Stimulated activated CD8-positive, alpha-beta memory T cell treated with anti-CD3 and anti-CD28 coated beads, Interleukin-12 subunit alpha, Interleukin-12 subunit beta, amount 100 ng/mL, for 24 hours (primary cell): ENCODE results near the gene FDXR.
"Not testable (repeated sequence)": the region's sequence is repeated elsewhere in the genome, so short reads cannot be mapped to it uniquely, and the experiment has no call there.

ENCODE experiments used
- DNase-seq: peaks from one replicate; pipeline ENCODE4 v3.0.0-alpha.2; 2020; ENCODE audit errors: extremely low read depth

The FDXR gene

DNA sequence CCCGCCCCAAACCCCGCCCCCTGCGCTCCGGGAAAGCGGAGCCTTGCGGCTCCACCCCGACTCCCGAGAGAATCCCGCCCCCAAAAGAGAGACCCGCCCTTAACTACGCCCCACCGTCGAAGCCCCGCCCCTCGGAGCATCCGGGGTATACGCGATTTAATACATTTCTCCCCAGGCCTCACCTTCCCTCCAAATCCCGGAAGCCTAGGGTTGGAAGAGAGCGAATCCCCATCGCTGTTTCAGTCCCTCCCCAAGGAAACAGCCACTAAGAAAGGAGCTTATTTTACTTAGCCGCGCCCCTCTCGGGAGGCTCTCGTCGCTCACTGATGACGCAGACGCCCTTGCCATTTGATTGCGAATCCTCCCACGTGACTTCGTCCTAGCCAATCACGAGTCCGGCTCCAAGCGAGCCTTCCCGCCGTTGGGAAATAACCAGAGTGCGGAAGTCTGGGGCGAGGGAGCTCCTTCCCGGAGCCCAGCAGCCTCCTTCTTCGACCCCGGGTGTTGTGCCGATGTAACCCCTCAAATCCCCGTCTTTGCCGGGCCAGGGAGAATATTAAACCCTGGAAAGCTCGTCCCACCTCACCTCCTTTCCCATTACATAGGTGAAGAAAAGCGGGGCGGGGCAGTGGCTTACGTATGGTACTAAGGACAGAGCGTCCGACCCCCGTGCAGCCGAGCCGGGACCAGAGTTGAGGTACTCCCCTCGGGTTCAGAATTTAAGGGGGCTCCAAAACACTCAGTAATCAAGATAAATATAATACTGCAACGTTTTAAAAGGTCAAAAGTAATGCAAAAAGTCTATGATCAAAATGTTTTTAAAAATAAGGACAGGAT, 461 bp upstream of the FDXR start:
- DNase-seq, result peak; percentile 94

DNA sequence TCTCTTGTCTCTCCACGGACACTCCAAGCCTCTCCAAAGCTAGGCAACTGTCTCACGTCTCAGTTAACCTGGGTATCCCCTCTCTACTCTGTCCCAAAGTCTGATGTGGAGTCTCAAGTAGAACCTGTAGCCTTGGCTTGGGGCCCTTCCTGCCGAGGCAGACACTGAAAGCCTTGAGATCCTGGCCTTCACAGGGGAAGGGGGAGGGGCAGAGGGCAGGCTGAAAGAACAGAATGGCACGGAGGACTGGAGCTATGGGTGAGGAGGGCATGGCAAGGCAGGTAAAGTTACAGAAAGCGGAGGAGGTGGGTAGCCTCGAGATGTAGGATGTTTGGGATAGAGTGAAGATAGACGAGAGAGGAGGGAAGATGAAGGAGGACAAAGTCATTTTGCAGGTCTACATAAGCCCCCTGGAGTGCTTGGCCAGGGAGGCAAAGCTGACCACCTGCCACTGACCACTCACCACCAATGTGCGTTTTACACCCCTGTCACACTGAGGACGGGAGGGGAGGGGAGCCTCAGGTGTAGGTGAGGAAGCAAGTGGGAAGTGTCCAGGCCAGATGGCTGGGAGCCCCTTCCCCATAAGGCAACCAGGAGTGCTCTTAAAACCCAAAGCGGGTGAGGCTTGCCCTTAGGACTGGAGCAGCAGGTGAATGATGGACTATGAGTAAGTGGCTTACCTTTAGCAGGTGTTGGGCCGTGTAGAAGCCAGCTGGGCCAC, 1.3 kb downstream of the FDXR start:
- no peak for DNase-seq

DNA sequence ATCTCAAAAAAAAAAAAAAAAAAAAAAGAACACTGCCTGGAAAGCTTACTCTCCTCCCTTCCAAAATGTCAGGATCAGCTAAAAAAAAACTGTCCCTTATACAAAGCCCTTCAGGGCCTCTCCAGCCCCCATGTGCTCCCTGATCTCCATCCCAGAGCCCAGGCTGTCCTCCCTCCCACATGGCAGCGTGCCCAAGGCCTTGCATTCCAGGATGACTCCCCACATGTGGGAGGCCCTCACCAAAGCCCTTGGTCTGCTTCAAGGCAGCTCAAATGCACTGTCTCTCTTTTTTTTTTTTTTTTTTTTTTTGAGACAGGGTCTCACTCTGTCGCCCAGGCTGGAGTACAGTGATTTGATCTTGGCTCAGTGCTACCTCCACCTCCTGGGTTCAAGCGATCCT, 2.3 kb downstream of the FDXR start:
- no peak for DNase-seq

DNA sequence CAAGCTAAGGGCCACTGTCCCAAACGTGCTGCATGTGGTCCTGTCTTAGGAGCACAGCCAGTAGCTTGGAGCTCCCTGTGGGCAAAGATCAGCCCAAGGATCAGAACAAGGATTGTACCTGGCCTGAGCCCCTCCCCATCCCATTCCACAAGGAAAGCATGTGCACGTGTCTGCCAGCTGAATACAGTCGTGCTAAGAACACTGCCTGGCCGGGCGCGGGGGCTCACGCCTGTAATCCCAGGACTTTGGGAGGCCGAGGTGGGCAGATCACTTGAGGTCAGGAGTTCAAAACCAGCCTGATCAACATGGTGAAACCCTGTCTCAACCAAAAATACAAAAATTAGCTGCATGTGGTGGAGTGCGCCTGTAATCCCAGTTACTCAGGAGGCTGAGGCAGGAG, 2.8 kb downstream of the FDXR start:
- not testable (repeated sequence) for DNase-seq

DNA sequence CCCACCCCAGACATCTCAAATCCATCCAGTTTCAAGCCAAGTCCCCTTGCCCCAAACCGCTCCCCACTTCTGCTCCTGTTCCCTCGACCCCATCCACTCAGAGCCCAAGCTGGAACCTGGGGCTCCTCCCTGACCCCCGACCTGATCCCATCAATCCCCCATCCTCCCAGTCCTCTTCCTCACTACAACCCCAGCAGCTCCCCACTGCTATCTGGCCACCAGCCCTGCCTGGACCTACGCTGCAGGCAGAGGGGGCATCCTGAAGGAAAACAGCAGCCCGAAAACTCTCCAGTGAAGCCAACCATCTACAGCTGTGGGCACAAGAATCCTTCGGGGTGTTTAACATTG, 3.9 kb downstream of the FDXR start:
- no peak for DNase-seq

DNA sequence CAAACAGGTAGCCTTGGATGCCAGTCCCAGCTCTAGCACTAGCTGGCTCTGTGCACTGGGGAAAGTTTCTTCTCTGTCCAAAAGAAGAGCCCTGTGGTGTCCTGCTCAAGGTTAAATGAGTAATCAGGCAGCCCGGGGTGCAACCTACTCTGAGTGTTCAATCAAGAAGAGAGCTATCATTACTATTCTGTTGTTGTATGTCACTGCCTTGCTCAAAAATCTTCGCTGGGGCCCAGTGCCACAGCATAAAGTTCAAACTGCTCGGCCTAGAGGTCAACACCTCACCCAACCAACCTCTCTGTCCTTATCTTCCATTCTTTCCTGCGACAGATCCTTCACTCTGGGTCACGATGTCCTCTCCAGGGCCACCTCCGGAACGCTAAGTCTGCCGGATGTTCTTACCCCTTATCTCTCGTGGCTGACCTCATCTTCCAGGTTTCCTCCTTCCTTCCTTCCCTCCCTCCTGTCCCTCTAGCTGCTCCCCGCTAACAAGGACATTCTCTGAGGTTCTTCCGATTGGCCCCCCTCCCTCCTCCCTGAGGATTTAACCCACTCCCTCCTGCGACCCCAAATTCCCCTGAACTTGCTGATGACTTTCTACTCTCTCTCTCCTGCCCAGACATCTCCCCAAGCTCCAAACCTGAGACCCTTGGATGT, 4.4 kb downstream of the FDXR start:
- DNase-seq, result no peak

DNA sequence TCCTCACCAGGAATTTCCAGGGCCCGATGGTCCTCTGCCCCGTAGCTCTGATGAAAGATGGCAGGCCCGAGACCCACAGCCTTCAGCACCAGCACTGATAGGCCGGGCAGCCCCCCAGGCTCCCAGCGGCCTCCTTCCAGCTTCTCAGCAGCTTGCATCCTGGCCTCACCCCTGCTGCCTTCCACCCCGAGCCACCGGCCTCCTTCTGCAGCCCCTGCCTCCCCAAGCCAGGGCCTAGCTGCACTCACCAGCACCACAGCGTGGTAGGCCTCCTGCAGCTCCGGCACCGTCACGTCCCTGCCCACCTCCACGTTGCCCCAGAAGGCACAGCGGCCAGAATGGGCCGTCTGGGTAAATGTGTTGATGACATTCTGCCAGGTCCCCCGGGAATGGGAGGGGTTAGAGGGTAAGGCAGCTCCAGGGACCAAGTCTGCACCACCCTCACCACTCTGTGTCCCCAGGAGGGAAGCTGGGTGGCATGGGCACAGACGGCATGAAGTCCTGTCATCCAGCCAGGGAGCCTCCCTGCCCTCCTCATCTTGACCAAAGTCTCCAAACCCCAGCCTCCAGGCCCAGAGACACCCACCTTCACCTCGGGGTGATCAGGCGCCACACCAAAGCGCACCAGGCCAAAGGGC, 6.5 kb downstream of the FDXR start:
- no peak for DNase-seq

DNA sequence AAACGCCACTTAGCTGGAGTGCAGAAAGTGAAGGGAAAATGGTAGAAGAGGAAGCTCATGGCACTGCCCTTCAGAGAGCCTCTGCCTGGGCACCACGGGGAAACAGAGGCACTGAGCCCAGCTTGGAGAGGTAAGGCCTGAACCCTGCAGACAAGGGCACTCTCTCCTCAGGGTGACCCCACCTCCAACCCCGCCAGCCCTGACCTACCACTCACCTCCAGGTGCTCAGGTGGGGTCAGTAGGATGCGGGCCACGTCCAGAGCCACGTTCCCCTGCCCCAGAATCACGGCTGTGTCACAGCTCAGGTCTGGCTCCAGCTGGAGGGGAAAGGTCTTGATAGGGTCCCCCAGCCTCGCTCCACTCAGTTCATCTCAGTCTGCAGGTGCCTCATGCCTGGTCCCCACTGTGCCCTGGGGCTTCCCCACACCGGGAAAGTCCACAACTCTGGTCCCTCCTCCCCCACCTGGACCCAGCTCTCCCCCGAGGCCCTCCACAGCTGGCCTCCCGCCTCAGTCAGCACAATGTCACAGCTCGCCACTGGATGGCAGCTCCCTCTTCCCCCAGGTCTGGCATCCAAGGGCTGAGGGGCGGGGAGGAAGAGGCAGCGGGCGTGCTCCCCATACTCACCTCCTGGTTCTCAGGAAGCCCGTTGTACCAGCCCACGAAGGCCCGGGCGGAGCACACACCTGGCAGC, 7.1 kb downstream of the FDXR start:
- no peak for DNase-seq

DNA sequence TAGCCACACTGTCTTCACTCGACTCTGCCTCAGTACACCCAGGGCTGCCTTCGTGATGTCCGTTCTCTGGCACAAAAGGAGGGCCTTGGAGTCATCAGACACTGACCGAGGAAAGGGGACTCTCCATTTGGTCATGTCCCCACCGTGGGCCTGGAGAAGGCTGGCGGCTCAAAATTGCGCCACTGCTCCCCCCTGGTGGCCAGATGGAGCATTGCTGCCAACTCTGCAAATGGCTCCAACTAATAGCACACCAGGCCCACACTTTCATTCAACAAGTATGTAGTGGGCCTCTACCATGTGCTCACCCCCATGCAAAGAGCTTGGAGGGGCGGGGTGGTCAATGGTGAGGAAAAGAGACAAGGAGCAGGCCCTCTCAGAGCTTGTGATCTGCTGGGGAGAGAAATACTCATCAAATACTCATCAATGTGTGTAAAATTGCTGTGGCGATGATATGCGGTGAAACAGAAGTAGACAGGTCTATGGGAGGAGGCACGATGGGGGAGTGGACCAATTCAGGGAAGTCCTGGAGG, 7.9 kb downstream of the FDXR start:
- peak; percentile 27 for DNase-seq

DNA sequence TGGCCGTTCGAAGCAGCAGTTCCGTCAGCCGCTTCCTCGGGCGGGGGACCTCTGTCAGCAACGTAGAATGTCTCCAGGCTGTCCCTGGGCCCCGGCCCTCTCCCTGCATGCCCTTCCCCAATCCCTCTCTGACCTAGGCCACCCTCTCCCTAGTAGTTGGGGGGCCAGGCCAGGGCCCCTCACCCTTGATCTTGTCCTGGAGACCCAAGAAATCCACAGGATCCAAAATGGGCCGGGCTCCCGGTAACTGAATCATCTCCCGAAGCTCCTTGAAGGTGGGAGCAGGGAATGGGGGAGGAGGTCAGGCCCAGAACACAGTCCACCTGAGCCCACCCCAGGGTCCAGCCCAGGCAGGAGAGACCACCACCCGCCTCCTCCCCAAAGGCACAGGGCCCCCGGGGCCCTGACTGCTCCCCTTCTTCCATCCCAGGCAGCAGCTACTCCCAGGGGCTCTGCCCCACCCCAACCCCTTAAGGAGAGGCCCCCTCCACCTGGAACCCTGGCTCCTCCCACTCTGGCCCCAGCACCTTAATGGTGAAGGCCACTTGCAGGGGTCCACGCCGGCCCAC, 8.4 kb downstream of the FDXR start:
- DNase-seq, result no peak

DNA sequence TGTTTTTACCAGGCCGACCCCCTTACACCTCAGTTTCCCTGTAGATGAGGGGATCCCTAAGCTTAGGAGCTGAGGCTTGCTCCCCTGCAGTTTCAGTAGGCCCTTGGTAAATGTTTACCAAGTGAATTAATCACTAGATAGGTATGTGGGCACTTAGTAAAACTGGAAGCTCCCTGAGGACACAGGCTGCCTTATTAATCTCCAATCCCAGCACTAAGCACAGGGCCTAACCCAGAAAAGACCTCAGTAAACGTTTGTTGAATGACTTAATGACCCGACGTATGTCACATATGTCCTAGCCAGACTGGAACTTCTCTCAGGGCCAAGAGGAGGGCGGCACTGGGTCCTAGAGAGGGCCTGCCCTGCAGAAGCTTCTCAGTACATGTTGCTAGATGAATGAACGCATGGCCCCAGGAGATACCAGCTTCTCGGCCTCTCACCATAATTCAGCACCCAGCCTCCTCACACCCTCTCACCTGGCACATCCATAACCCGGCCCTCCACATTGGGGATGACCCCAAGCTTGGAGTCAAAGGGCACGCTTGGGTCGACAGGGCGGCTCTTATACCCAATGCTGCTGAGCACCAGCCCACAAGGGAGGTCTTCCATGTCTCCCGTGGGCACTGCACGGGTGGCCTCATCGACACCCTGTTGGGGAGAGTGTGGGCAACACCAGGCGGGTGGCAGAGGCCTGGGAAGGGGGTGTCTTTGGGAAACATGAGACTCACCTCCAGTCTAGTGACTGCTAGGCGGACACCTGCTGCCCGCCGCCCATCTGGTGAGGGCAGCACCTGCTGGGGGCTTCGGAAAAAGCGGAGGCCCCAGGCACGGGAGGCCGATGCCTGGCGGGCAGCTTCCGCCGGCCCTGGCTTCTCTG, 9.1 kb downstream of the FDXR start:
- DNase-seq, result no peak

DNA sequence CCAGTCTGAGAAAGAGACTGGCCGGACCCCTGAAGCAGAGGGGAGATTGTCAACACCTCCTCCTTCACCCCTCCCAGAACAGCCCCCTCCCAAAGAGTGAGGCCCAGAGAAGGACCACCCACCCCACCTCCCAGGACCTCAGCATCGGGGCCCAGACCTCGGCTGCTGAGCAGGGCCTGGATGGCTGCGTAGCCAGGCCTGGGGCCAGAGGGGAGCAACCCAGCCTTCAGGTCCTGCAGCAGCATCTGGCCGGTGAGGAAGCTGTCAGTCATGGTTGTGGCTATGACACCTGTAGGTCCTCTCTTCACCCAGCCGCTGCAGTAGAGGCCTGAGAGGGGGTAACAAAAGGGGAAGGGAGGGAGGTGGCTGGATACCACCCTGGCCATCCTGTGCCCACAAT, 9.9 kb downstream of the FDXR start:
- no peak for DNase-seq

DNA sequence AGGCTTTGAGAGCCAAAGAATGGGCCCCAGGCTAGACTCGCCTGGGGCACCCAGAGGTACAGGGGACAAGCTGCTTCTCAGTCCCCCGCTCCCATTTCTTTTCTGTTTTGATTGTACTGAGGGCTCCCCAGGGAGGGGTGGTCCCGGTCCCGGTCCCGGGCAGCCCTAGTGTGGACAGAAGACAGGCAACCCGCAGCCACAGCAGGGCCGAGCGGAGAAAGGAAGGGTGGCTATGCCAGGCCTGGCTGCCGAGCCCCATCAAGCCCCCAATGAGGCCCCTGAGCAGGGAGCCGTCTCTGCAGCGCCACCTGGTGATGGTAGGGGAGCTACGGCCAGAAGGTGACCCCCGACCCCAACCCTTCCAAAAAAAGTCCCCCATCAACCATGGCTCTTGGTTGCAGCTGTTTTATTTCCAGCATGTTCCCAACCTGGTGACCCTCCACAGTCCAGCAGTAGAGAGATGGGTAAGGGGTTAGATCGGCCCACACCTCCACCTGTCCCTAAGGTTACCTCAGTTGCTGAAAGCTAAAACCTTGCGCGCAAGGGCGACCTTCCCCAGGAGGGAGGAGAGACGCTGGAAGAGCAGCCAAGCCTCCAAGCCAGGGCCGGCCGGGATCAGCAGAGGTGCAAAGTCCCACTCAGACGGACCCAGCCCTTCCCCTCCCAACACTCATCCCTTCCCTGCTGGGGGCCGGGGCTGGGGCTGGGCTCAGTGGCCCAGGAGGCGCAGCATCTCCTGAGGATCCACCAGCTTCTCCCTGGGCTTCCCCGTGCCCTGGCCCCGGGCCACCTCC, 10.5 kb downstream of the FDXR start:
- DNase-seq, result peak; percentile 37

DNA sequence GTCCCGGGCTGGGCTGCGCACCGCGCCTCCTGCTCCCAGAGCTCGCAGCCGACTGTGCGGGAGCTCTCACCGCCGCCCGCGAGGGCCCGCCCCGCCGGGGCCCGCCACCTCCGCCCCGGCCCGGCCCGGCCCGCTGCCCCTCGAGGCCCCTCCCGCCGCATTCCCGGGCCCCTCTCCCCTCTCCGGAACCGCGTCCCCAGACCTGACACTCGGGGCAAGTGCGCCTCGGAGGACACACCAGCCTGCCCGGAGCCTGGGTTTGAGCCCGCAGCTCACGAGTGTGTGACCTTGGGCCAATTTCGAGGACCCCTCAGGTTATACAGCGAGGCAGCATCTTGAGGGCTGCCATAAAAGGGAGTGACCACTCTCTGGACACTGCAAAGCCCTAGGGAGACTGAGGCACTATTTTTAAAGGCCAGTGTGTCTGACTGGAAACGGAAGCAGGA, 11.1 kb downstream of the FDXR start:
- DNase-seq, result no peak

DNA sequence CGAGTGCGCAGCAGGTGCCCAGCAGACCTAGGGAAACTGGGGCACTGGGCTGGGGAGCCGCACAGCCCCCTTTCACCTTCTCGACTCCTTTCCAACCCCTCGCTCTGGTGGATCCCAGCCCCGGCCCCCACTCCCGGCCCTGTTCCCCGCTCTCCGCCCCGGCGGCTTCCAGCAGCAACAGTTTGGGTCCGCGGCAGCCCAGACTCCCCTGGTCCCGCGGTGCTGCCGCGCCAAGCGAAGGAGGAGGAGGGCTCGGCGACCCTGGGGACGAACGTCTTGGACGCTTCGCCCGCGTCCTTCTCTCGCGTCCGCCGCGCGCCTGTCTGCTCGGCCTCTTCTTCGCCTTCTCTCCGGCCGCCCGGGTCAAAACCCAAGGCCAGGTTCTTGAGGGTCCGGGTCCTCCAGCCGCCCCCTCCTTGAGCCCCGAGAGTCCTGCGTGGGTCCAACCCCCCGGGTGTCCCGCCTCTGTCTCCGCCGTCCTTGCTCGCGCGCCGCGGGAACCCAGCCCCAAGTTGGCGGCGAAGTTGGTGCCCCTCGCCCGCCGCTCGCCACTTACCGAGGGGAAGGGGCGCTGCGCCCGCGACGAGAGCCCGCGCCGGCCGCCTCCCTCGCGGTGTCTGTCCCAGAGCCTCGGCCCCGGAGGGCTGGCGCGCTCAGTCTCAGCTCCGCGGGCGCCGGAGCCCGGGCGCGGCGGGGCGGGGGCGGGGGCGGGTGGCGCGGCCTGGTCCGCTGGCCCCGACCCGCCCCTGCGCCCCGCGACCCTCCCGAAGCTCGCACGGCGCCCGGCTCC, 11.7 kb downstream of the FDXR start:
- no peak for DNase-seq

DNA sequence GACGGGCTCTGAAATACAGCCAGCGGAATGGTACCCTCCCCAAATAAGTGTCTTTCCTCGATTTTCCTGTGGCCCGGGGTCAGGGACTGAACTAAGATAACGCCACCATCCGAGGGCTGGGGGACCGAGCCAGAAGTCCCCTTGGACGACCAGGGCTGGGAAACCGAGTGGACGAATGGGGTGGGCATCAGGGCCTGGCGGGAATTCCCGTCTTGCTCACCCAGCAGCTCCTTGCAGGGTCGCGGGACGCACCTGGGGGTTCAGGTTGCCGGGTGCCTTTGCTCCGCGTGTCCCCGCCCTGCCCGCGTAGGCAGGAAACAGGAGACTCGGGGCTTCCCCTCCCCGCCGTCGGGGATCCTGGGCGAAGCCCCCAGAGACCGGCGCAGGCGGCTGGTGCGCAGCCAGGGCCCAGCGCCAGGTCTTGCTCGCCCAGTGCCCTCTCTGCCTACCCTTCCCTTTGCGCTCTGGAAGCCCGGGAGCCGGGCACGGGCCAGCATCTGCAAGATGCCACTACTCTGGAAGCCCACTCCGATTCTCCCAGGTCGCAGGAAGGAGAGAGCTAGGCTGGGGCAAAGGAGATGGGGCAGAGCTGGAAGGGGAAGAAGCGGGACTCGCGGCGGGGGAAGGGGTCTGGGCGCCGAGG, 12.4 kb downstream of the FDXR start:
- DNase-seq, result no peak

DNA sequence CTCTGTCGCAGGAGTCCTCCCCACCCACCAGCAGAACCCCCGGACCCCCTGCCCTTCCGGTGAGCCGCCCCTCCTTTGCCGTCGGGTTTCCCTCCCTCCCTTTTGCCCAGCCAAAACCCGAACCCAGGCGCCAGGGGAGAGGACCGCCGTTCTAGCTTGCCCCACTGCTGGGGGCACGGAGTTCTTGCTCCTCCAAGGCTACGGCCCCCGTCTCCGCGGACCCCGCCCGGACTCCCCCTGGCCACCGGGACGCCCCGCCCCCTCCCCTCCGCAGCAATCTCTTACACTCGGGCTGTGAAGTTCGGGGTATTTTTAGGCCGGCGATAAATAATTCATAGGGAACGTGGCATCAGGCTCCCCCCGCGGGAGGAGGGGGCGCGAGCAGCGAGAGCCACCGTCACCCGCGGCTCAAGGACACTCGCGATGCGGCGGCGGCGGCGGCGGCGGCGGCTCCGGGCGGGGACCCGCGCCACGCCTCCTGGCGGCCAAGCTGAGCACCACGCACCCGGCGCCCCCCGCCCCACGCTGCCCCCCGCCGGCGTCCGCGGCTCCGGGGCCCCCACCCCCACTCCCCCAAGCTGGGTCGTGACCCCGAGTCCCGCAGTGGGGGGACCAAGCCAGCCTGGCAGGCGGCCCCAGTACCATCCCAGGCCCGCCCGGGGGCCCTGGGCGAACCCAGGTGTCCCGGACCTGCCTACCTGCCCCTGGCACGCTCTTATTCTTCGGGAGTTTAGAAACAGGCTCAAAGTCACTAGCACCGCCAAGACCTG, 13.2 kb downstream of the FDXR start, which contains the start of gene GRIN2C:
GRIN2C (minus strand) TSS at position 427 of the 770 bp plus-strand sequence. CDS start 4,793 bp downstream, outside the sequence.
- DNase-seq, result no peak
